HL-60/S4 (cell line): ENCODE data around the gene ARHGAP15.

Experiments
- in situ Hi-C: fragments of 300-500 bp; cut with MboI; formaldehyde crosslinking; loops from 2 replicates; pipeline ENCODE4 v1.14.3; 2022; ENCODE audit warnings: low sequenced_read_pairs

Gene ARHGAP15

GRCh38 chr2:143258126-143258892, 129.1 kb downstream of the ARHGAP15 start:
- in situ Hi-C loops = loop anchor here (10.0 kb wide), 1 partner anchor 144 kb away; no protein-coding TSS in a partner anchor

GRCh38 chr2:143259368-143259958, 130.2 kb downstream of the ARHGAP15 start:
- in situ Hi-C loops = loop anchor here (10.0 kb wide), 1 partner anchor 145 kb away; no protein-coding TSS in a partner anchor

DNA sequence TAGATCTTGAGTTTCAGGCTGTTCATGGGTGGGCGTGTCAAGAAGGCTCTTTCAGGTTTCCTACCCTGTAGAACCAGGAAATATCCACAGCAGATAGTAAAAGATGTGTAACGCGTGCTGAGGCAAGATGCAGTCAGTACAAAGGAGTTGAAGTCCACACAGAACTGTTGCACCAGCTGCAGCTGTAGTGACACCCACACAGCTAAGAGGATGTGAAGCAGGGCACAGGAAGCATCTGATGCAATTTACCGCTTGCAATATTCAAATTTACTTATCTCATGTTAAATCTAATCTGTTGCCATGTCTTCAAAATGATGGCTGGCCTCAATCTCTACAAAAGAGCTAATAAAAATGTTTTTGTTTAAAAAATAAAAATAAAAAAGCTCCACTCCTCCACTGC, 132.8 kb downstream of the ARHGAP15 start:
- in situ Hi-C loops = no loop called here

DNA sequence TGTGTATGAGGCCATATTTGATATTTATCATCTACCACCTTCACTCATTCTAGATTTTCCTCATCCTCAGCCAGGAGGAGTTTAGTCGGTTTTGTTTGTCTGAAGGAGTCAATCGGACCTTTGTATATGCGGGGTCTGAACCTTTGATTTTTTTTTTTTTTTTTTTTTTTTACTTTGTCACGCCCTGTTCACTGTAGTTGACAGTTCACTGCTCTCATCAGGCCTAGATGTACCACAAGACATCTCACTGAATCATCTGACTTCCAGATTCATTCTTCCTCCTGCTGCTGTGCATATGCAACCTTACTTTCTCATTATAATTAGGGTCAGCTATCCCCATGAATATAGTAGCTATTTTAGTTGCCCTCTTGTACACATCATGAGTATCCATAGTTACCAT, 133.2 kb downstream of the ARHGAP15 start:
- in situ Hi-C loops = no loop called here

DNA sequence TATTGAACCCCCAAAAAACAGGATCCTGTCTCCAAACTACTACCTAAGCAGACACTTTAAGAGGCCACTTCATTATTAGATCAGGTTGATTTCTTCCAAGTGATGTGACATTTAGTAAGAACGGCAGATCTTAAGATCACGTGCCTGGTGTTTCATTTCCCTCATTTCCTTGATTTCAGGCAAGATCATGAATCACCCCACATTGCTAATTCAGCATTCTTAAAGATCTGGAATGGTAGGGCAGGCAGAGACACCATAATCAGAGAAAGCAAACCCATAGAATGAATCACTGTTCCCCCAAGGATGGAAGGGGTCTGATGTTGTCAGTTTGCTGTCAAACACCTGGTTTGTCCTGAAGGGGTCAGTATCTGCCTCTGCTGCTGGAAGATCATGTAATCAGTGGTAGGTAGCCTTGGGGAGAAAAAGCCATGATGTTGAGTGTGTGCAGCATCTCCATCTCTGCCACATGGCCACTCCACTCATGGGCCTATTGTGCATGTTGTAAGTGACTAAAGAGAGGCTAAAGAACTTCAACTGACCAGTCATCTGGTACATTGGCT, 133.9 kb downstream of the ARHGAP15 start:
- in situ Hi-C loops = no loop called here

DNA sequence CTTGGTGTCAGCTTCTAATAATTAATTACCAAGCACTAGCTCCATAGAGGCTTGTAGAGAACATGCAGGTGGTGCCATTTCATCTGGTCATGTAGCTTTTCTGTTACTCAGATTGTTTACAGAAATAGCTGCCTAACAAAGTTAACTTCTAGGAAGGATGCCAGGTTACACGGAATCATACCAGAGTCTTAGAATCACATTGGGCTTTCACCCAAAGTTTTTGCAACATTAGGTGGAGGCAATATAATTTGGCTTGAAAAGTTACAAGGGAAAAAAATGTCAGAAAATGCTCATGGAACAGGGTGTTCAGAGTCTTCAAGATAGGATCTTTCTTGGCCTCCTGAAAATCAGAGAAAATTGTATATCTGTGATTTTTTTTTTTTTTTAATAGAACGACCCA, 135.6 kb downstream of the ARHGAP15 start:
- in situ Hi-C loops = no loop called here

DNA sequence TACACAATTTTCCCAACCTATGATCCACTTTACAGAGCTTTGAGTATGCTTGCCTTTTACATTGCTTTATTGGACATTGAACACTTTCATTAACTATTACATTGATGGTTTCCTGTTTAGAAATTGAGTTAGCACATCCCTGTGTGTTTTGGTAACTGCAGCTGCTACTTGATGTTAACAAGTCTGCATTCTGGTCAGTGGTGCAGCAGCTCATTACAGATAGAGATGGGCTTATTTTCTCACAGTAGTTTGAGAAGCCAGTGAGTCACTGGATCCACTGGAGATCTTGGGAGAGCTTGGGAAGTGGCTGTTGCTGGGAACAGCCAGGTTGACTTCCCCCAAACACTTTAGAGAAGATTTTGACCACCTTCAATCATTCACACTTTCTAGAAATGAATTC, 150.5 kb downstream of the ARHGAP15 start:
- in situ Hi-C loops = no loop called here

- in situ Hi-C loops = no loop called here
These were observed 151.0 kb downstream of the ARHGAP15 start for GRCh38 chr2:143280097-143280757.

- in situ Hi-C loops = no loop called here
These were observed 153.5 kb downstream of the ARHGAP15 start for GRCh38 chr2:143282684-143283083.

GRCh38 chr2:143284087-143284675, 155.0 kb downstream of the ARHGAP15 start:
- in situ Hi-C loops = no loop called here

GRCh38 chr2:143289025-143289424, 159.8 kb downstream of the ARHGAP15 start:
- in situ Hi-C loops = no loop called here

DNA sequence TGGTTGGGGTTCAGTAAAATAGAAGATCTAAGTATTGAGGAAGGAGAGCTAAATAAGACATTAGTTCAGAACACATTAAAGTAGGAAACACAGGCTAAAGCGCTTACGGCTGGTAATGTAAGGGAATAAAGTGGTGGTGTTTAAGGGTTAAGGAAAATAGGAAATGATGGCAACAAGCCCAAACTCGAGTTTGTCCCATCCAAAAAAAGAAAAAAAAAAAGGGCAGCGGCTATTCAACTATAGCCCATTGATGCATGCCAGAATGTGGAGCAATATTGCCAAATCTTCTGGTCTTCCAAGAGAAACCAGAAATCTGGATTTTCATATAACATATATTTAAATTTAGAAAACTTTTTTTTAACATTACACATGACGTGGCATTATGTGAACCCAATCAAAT, 161.0 kb downstream of the ARHGAP15 start:
- in situ Hi-C loops = no loop called here

DNA sequence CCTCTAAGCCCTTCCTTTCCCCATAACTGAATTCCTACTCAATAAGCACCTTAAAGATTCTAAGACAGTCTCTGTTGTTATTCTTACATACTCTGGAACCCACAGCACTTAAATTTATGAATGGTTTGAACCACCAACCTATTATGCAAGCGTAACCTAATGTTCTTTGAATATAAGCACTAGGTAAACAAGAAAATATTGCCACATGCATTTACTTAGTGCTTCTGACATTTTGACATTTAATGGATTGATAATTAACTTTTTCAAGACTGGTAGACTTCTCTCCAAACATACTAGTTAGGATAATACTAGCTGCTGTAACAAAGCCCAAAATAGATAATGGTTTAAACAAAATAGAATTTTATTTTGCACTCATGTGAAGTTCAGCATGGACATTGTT, 164.8 kb downstream of the ARHGAP15 start:
- in situ Hi-C loops = no loop called here

DNA sequence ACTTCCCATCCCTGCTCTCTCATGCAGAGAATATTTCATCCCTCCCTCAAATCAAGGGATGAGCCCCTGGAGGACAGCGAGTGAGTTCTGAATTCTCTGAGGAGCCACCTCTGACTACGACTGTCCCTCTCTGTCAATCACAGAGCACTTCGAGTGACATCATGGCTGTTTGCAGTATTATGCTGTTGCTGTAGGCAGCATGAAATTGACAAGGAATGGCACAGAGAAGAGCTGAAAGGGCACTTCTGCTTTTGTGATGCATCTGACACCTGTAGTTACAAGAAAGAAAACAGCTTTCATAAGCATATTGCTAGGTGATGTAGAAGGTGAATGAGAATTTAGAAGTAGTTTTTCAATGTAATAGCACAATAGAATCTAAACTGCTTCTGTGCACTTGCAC, 166.9 kb downstream of the ARHGAP15 start:
- in situ Hi-C loops = no loop called here

DNA sequence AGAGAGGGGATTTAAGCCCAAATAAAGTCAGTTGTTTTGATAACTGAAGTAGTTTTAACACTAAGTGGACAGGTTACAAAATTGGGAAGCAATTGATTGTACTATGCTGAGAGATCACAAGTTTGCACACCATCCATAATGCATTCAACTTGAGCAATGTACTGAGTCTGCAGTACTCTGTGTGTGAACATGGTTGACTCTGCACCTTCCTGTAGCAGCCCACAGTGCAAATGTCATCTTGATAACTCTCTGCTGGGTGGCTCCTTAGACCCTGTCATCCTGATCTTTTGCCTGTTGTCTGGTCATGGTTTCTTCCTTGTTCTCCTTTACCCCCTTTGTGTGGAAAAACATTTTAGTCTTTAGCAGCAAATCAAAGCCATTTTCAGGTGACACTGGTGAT, 168.0 kb downstream of the ARHGAP15 start:
- in situ Hi-C loops = no loop called here

- in situ Hi-C loops = no loop called here
These were observed 171.3 kb downstream of the ARHGAP15 start for GRCh38 chr2:143300536-143300935.

DNA sequence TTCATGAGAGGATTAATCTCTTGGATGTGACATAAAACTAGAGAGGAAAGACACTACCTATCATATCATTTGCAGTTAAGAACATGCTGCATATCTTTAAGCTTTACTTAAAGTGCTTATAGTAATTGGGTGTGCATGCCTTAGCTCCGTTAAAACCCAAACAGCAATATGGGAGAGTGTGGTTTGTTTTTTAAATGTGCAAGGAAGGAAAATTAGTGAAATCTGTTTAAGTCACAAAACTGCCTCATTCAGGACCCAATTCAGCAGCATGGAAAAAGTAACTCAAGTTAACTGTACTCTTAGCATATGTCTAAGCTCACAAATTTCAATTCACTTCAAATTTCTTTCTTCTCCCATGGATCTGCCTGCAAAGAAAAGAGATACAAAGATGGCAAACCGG, 182.2 kb downstream of the ARHGAP15 start:
- in situ Hi-C loops = no loop called here

GRCh38 chr2:143312441-143312840, 183.2 kb downstream of the ARHGAP15 start:
- in situ Hi-C loops = no loop called here

DNA sequence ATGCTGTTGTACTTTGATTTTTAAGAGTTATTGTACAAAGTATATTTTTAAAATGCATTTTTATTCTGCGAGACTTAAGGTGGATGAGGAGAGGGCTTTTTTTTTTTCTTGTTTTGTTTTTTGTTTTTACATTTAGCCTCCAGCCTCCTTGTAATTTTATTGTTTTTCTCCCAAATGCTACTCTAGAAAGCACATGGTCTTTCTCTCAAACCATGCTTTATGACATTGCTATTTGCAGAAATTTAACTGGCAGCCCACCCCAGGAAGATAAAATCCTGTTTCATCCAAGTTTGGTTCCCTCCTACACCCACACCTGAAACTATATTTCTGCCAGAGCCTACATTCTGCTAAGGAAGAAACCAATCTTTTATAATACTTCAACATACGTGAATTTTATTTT, 184.6 kb downstream of the ARHGAP15 start:
- in situ Hi-C loops = no loop called here

- in situ Hi-C loops = no loop called here
These were observed 192.8 kb downstream of the ARHGAP15 start for GRCh38 chr2:143321994-143322393.

DNA sequence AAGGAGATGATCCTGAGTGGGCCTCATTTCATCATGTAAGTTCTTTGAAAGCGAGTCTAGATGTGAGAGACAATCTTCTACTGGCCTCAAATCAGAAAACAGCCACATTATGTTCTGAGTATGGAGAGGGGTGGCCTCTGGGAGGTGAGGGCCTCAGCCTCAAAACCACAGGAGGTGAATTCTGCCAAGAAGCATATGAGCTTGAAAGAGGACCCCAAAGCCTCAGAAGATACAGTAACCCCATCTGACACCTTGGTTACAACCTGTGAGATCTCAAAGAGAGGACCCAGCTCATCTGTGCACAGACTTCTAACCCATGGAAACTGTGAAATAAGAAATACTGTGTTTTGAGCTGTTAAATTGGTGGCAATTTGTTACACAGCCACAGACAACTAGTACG, 200.1 kb downstream of the ARHGAP15 start:
- in situ Hi-C loops = no loop called here
